ENCODE data around the gene ATP9B. TPM values are rescaled to one million over a fixed set of nuclear protein-coding genes. Genes with fewer than 3 reads are reported as not detected.

Gene ATP9B
- total RNA-seq, 1 donor: 29.3 TPM

DNA sequence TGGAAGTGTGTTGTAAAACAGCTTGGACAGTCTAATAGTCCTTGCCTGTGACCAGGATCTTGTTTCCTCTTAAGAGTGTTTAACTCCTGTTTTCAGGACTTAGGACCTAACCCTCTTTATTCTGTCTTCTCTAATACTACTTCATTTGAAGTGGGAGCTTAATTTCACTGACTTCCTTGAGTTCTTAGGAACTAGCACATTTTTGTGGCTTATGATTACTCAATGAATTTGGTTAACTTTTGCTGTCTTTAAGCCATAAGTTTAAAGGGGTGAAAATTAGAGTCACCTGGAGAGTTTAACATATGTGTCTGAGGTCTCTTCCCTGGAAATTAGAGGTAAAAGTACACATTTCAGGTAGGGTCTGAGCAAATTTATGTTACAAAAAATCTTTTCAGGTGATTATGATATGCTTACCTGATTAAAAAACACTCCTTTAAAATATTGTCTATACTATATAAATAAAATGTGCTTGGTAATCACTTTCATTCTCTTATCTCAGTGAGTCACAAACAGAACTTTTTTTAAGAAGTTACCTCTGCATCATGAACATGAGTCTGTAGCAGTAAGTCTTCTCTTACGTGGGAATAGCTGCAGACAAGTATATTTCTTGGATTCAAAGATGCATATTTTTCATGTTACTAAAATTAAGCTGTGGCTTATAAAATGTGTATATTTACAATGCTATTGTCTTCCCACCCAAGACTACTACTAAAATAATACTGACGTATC lies 52.7 kb downstream of the ATP9B start:
- Histone ChIP-seq H3K27ac (ENCODE audit: low read depth, low read length) (no peak overlapping the region), H3K4me3 (ENCODE audit: insufficient read depth, low read length) (no peak overlapping the region), H3K4me2 (ENCODE audit: insufficient read depth, low read length) (no peak overlapping the region), H3K4me1 (ENCODE audit: insufficient read depth, low read length) (peaks cover 4% of the 10 kb centered on the region), H3K36me3 (ENCODE audit: insufficient read depth, low read length) (no peaks in the 10 kb centered on the region), H3K9me3 (ENCODE audit: low read depth, low read length) (no peaks in the 10 kb centered on the region), H2AFZ (ENCODE audit: low read length) (no peak overlapping the region), H3K27me3 (ENCODE audit: insufficient read depth, low read length) (no peaks in the 10 kb centered on the region), H3K79me2 (ENCODE audit: insufficient read depth, low read length) (no peaks in the 10 kb centered on the region), H4K20me1 (ENCODE audit: insufficient read depth, low read length) (no peaks in the 10 kb centered on the region)
- TF ChIP-seq CTCF (IDR thresholded peaks at IDR 0.05; ENCODE audit: extremely low read depth, low read depth, low read length): no peak
- peak; percentile 44 for DNase-seq (ENCODE audit: insufficient read length, low spot score, missing footprints)

DNA sequence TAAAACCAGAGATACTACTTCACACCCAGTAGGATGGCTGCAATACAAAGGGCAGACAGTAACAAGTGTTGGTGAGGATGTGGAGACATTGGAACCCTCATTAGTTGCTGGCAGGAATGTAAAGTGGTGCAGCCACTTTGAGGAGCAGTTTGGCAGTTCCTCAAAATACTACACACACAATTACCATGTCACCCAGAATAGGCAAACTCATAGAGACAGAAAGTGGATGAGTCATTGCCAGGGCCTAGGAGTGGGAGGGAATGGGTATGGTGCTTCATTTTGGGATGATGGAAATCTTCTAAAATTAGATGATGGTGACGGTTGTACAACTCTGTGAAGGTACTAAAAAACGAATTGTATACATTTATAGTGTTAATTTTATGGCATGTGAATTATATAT lies 54.8 kb downstream of the ATP9B start:
- H3K27ac ChIP-seq (ENCODE audit: low read depth, low read length): no peak overlapping the region
- no peak for DNase-seq (ENCODE audit: insufficient read length, low spot score, missing footprints)
- no peaks in the 10 kb centered on the region for H3K79me2 ChIP-seq (ENCODE audit: insufficient read depth, low read length)
- no peaks in the 10 kb centered on the region for H3K27me3 ChIP-seq (ENCODE audit: insufficient read depth, low read length)
- no peak overlapping the region for H3K4me3 ChIP-seq (ENCODE audit: insufficient read depth, low read length)
- TF ChIP-seq CTCF (IDR thresholded peaks at IDR 0.05; ENCODE audit: extremely low read depth, low read depth, low read length): no peak
- peaks cover 4% of the 10 kb centered on the region for H3K4me1 ChIP-seq (ENCODE audit: insufficient read depth, low read length)
- H2AFZ ChIP-seq (ENCODE audit: low read length): no peak overlapping the region
- H3K4me2 ChIP-seq (ENCODE audit: insufficient read depth, low read length): no peak overlapping the region
- H4K20me1 ChIP-seq (ENCODE audit: insufficient read depth, low read length): no peaks in the 10 kb centered on the region
- no peaks in the 10 kb centered on the region for H3K36me3 ChIP-seq (ENCODE audit: insufficient read depth, low read length)
- no peaks in the 10 kb centered on the region for H3K9me3 ChIP-seq (ENCODE audit: low read depth, low read length)

DNA sequence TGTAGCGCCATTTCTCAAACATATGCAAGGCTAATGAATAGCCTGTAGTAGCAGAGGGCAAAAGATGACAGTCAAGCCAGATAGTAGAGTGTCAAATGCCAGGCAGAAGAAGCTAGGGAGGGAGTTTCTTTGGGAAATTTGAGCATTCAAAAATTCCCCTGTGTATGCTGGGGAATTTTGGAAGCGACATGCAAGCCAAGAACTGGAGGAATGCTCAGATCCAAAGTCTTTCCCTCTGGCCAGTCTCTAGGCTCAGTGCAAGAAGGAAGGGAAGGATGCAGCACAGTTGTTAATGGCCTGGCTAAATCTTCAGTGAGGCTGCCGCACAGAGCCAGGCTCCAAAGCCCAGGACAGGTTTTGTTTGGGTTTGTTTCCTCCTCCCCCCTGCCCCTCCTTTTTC lies 59.9 kb downstream of the ATP9B start:
- no peak for DNase-seq (ENCODE audit: insufficient read length, low spot score, missing footprints)
- Histone ChIP-seq H3K36me3 (ENCODE audit: insufficient read depth, low read length) (no peaks in the 10 kb centered on the region), H3K27ac (ENCODE audit: low read depth, low read length) (no peak overlapping the region), H3K9me3 (ENCODE audit: low read depth, low read length) (no peaks in the 10 kb centered on the region), H3K4me3 (ENCODE audit: insufficient read depth, low read length) (no peak overlapping the region), H4K20me1 (ENCODE audit: insufficient read depth, low read length) (no peaks in the 10 kb centered on the region), H3K27me3 (ENCODE audit: insufficient read depth, low read length) (no peaks in the 10 kb centered on the region), H3K79me2 (ENCODE audit: insufficient read depth, low read length) (no peaks in the 10 kb centered on the region), H2AFZ (ENCODE audit: low read length) (no peak overlapping the region), H3K4me1 (ENCODE audit: insufficient read depth, low read length) (no peaks in the 10 kb centered on the region), H3K4me2 (ENCODE audit: insufficient read depth, low read length) (no peak overlapping the region)
- no peak for TF ChIP-seq CTCF (IDR thresholded peaks at IDR 0.05; ENCODE audit: extremely low read depth, low read depth, low read length)

DNA sequence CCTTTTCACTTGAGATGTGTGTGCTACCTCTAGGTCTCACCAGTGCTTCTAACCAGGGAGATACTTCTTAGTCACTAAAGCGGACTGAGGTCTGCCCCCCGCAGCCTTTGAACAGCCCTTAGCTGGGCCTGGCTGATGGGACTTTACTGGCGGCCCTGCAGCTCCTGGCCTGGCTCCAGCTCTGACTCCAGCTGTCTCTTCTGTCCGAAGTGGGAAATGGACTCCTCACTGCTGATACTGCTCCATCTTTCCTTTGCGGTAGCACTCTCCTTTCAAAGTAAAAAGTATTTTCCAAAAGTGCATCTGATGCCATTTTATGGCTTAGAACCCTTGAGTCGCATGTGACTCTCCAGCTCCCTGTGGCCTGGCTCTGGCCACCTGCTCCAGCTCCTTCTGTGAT lies 64.5 kb downstream of the ATP9B start:
- no peak for TF ChIP-seq CTCF (IDR thresholded peaks at IDR 0.05; ENCODE audit: extremely low read depth, low read depth, low read length)

More for the DNA sequence above, 64.5 kb downstream of the ATP9B start:
- no peaks in the 10 kb centered on the region for H3K9me3 ChIP-seq (ENCODE audit: low read depth, low read length)
- no peak for DNase-seq (ENCODE audit: insufficient read length, low spot score, missing footprints)
- H4K20me1 ChIP-seq (ENCODE audit: insufficient read depth, low read length): no peaks in the 10 kb centered on the region
- no peak overlapping the region for H3K4me3 ChIP-seq (ENCODE audit: insufficient read depth, low read length)
- no peak overlapping the region for H3K27ac ChIP-seq (ENCODE audit: low read depth, low read length)
- no peak overlapping the region for H3K4me2 ChIP-seq (ENCODE audit: insufficient read depth, low read length)
- H2AFZ ChIP-seq (ENCODE audit: low read length): no peak overlapping the region
- no peaks in the 10 kb centered on the region for H3K27me3 ChIP-seq (ENCODE audit: insufficient read depth, low read length)
- H3K4me1 ChIP-seq (ENCODE audit: insufficient read depth, low read length): no peaks in the 10 kb centered on the region
- H3K79me2 ChIP-seq (ENCODE audit: insufficient read depth, low read length): no peaks in the 10 kb centered on the region
- no peaks in the 10 kb centered on the region for H3K36me3 ChIP-seq (ENCODE audit: insufficient read depth, low read length)

All from osteoblast (primary cell).